Left colon (tissue), 2 donors: ENCODE measurements around the gene CLN6. TPM values are rescaled to one million over a fixed set of nuclear protein-coding genes. Genes with fewer than 3 reads are reported as not detected.
"Not testable (repeated sequence)": the region's sequence is repeated elsewhere in the genome, so short reads cannot be mapped to it uniquely, and the experiment has no call there.

Source experiments
- ATAC-seq: fragments of 200-7000 bp; cut with Tn5 transposase; one replicate; pipeline ENCODE4 v1.9.1; 2020; ENCODE audit warnings: mild to moderate bottlenecking, moderate library complexity
- DNase-seq, 2 donors: peaks; one replicate each; pipeline ENCODE4 v3.0.0-alpha.2; 2020
- intact Hi-C, 2 donors: fragments of 100-400 bp; cut with DNase I in 1 of 2; cut with micrococcal nuclease in 1 of 2; formaldehyde crosslinking; loops; one replicate each; pipeline versions ENCODE4 v1.11.2 to v1.14.0; 2022; cut with DNase I, micrococcal nuclease
- total RNA-seq, 2 donors: library from RNA; stranded (reverse); fragmentation: NEBNext Ultra II Directional; extraction: Animal tissue kit (Norgen Biotek cat#: 25700); gene quantifications; one replicate each; pipeline ENCODE4 v1.2.1, GENCODE V29; 2021
- donor health status: DM: no; HTN: no; CAD: no.
- donor health status: DM: yes; HTN: yes; CAD: no.

Gene CLN6
- total RNA-seq, 2 donors from 2014 or later = 24.6 to 32.2 TPM

GRCh38 chr15:68259883-68260282 is 30.4 kb upstream of the CLN6 start:
- intact Hi-C loops = loop anchor here in 1 of 2 donors (10.0 kb wide), 1 partner anchor 125 kb away; no protein-coding TSS in a partner anchor
- no peak for DNase-seq
- no peak for ATAC-seq

DNA sequence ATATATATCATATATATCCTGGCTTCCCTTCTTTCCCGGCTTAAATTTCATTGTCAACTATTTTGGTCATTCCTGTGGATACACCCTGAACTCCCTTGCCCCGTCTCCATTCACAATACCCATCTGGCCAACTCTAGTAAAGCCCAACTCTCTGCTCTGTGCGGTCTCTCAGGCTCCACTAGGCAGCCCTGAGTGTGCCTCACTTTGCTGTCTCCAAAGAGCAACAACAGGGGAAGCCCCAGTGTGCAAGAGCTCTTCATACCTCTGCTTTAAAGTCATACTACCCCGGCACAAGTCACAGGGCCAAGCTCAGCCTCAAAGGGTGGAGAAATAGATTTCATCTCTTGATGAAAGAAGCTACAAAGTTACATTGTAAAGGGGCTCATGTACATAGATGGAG is 29.2 kb upstream of the CLN6 start:
- ATAC-seq (no peak), DNase-seq (no peak)
- intact Hi-C loops = loop anchor here in 1 of 2 donors (10.0 kb wide), 1 partner anchor 126 kb away; no protein-coding TSS in a partner anchor

- intact Hi-C loops = loop anchor here in 1 of 2 donors (10.0 kb wide), 1 partner anchor 128 kb away; no protein-coding TSS in a partner anchor
- ATAC-seq = peak; percentile 97
- DNase-seq = peak; percentile 89
Measured at GRCh38 chr15:68256675-68257450, 27.3 kb upstream of the CLN6 start.

- intact Hi-C loops = loop anchor here in 1 of 2 donors (2.0 to 10.0 kb wide), 2 partner anchors 54 to 132 kb away; no protein-coding TSS in a partner anchor
- peak; percentile 51 for ATAC-seq
- no peak for DNase-seq
Measured at GRCh38 chr15:68252925-68253534, 23.5 kb upstream of the CLN6 start.

- DNase-seq (no peak), ATAC-seq (no peak)
- intact Hi-C loops = no loop called here
Measured at GRCh38 chr15:68249058-68249713, 19.7 kb upstream of the CLN6 start.

DNA sequence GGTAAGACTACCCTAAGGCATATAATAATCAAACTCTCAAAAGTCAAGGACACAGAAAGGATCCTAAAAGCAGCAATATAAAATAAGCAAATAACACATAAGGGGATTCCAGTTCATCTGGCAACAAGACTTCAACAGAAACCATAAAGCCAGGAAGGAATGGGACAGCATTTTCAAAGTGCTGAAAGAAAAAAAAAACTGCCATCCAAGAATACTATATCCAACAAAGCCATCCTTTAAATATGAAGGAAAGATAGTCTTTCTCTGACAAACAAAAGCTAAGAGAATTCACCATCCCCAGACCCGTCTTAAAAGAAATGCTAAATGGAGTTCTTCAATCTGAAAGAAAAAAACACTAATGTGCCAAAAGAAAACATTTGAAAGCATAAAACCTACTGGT is 14.7 kb upstream of the CLN6 start:
- intact Hi-C loops = no loop called here
- no peak for ATAC-seq
- DNase-seq = no peak

- intact Hi-C loops = no loop called here
- DNase-seq = no peak
- ATAC-seq = no peak
Measured at GRCh38 chr15:68241088-68241935, 11.8 kb upstream of the CLN6 start.

DNA sequence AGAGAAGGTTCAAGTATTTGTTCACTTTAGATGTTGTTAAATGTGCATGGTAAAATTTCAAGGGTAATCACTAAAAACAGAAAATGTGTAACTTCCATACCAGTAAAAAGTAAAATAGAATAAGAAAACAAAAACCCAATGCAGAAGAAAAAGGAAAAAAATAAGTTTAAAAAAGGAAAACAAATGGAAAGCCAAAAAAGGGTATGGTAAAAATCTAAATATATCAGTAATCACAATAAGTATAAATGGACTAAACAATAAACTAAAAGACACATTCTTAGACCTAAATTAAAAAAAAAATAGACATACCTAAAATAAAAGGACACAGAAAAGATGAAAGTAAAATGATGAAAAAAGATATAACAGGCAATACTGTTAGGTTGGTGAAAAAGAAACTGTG is 9.5 kb upstream of the CLN6 start:
- DNase-seq (no peak), ATAC-seq (no peak)
- intact Hi-C loops = no loop called here

DNA sequence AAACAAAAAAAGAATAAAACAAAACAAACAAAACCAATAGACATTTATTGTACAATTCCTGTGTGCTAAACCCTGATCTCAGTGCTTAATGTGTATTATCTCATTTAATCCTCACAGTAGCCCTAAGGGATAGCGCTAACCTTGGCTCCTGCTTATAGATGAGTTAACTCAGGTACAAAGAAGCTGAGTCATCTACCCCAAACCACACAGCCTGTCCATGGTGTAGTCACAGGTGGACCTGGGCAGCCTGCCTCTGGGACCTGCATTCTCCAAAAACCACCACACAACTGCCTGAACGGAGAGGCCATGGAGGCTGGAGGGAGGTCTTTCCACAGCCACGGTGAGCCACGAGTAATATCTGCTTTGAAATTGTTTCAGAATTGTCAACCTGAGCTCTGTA is 5.5 kb upstream of the CLN6 start:
- ATAC-seq = no peak
- intact Hi-C loops = no loop called here
- no peak for DNase-seq

- ATAC-seq, intact Hi-C loops, DNase-seq: not testable (repeated sequence)
Measured at GRCh38 chr15:68234520-68234919, 5.0 kb upstream of the CLN6 start.

DNA sequence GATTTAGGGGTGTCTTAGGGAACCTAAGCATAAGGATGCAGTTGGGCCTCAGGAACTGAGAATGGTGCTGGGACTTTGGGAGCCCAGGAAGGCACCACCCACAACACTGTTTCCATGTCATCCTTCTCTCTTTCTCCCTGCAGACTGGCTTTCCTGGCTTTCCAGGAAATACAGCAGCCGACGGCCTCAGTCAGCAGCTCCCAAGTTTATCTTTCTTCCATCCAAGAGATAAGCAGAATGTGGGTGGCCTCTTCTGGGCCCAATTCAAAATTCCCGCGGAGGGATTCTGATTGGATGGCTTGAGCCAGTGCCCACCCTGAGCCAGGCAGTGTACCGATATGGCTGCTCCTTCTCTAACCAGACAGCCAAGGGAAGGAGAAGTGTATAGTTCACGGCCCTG is 4.5 kb upstream of the CLN6 start:
- intact Hi-C loops = no loop called here
- DNase-seq (no peak), ATAC-seq (no peak)

DNA sequence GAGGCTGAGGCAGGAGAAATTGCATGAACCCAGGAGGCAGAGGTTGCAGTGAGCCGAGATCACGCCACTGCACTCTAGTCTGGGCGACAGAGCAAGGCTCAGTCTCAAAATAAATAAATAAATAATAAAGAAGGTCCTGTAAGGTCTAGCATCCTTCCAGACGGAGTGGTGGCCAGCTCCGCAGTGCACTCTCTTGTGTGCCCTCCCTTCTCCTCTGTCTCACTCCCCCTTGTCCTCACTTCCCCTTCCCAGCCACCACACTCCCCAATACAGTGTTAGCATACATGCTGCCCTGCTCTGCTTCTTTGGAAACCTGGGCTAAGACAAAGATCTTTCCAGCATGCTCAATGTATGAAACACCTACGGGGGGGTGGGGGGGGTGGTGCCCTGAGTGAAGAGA is 3.4 kb upstream of the CLN6 start:
- intact Hi-C loops = no loop called here
- no peak for ATAC-seq
- DNase-seq = no peak

DNA sequence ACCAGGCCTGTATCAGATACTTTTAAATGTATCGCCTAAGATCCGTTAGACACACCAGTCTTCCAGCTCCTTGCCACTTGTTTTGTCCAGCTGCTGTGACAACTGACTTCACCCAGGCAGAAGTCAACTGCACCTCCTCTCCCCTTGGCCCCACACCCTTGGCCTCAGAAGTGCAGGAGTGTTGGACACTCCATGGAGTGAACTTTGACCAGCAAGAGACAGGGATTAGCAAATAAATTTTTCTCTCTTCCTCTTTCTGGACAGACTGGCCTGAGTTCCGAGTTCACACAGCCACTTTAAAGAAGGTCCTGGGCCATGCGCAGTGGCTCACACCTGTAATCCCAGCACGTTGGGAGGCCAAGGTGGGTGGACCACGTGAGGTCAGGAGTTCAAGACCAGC is 2.9 kb upstream of the CLN6 start:
- DNase-seq (peak in 1 of 2 donors; percentile 49), ATAC-seq (peak; percentile 40)
- intact Hi-C loops = no loop called here

DNA sequence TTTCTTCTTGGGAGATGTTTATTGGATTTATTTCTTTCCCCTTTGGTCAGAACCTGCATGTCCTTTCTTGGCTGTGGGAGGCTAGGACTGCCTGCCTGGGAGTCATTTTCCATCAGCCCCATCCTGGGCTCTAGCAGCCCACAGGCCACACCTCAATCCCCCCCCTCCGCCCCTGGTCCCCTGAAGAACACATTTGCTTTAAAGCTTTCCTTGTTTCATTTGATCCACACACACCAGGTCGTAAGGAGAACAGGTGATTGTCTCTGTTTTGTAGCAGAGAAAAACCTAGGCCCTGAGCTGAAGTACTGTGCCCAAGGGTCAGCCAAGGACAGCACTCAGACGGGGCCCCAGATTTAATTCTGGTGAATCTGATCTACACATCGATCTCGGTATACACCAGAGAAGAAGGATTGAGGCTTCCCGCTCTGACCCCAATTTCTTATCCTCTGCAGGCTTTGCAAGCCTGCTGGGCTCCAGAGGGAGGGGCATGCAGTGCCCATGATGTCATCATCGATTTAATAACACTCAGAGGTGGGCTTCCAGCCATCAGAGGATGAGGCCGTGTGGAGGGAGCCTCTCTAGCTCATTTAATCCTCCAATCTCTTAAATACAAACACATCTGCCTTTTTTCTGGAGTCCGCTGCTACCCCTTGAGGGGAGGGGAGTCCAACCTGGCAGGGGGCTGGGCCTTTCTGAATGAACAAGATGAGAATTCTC is 1.7 kb upstream of the CLN6 start:
- ATAC-seq = no peak
- no peak for DNase-seq
- intact Hi-C loops = no loop called here

DNA sequence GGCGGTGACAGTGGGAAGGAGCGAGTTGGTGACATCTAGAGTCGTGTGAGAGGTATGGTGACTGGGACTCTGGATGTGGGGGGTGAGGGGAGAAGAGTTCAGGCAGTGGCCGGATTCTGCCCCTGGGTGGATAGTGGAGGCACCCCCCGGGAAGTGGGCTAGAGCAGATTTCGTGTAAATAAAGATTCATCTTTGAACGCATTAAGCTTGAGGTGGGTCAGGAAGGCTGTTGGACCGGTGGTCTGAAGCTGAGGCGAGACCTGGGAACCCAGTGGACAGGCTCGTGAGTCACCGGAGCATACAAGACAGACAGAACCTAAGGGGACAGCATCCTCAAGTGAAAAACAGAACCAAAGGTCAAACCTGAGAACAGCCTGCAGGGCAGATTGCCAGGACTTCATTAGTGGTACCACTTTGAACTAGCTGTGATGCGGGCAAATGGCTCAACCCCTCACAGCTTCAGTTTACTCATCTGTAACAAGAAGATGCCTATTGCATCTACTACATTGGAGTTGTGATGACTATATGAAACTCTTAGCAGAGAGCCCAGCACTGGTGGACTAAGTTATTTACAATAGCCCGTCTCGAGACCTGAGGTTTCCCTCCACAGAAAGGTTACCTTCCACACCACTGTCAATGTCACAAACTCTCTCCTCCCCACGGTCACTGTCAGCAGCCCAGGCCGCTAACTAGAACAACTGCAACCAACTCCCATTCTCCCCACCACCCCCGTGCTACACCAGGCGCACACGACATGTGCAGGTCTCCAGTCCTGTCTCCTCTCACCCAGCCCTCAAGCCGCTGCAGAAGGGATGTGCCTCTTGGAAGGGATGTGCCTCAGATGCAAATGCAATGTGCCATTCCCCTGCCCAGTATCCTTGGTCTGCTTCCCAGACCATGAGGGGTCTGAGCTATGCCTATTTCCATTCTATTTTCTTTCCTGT is 901 bp upstream of the CLN6 start:
- DNase-seq (no peak), ATAC-seq (no peak)
- intact Hi-C loops = no loop called here

DNA sequence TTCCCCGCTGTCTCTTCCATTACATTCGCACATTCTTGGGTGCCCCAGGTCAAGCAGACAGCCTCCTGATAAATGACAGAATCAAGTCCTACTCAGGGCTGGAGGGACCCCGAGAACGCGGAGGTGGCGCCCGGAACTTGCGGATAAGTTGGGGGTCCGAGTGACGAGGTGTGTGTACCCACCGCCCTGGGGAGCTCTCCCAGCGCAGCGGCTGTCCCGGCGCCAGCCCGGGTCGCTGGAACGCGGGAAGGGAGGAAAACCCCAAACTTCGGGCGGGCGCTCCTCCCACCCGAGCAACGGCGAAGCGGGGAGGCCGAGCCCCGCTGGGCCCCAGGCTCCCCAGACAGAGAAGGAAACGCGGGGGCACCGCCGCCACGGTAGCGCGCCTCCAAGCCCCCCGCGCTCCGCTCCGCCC is 550 bp downstream of the CLN6 start:
- ATAC-seq (peak; percentile 1), DNase-seq (no peak)
- intact Hi-C loops = no loop called here
